K562 (cell line): ENCODE measurements around the gene ANKRD34A. TPM values are rescaled to one million over a fixed set of nuclear protein-coding genes. Genes with fewer than 3 reads are reported as not detected.

Source experiments
- CBFA2T3 ChIP-seq: fragments of 450-650 bp; IDR thresholded peaks from 2 replicates; pipeline ENCODE4 v1.6.1; 2017
- CC2D1A ChIP-seq: fragments of 450-650 bp; IDR thresholded peaks from 2 replicates; pipeline ENCODE4 v1.6.1; 2017; ENCODE audit warnings: mild to moderate bottlenecking
- CSDE1 ChIP-seq, 2 experiments: fragments of 450-650 bp; IDR thresholded peaks; 2 replicates each; pipeline ENCODE4 v1.6.1; 2016; ENCODE audit warnings: mild to moderate bottlenecking in 1 of 2
- EGR1 ChIP-seq: fragments of 450-650 bp; conservative IDR thresholded peaks from 2 replicates; pipeline ENCODE4 v1.6.1; 2017; ENCODE audit warnings: mild to moderate bottlenecking
- GATAD2A ChIP-seq: fragments of 450-650 bp; IDR thresholded peaks from 2 replicates; pipeline ENCODE4 v1.6.1; 2017
- IFI16 ChIP-seq: fragments of 250-450 bp; sonication (Bioruptor Pico); IDR thresholded peaks from 2 replicates; pipeline ENCODE4 v2.1.2; 2022; ENCODE audit warnings: mild to moderate bottlenecking, inconsistent platforms
- KDM1A ChIP-seq, 2 experiments: fragments of 450-650 bp; IDR thresholded peaks; 2 replicates each; pipeline ENCODE4 v1.6.1; 2016; ENCODE audit warnings: mild to moderate bottlenecking in 2 of 2
- L3MBTL2 ChIP-seq: fragments of 450-650 bp; IDR thresholded peaks from 2 replicates; pipeline ENCODE4 v1.6.1; 2016; ENCODE audit warnings: mild to moderate bottlenecking, moderate library complexity
- MTA1 ChIP-seq: fragments of 450-650 bp; IDR thresholded peaks from 2 replicates; pipeline ENCODE4 v1.6.1; 2017; ENCODE audit warnings: borderline replicate concordance
- NRF1 ChIP-seq, 2 experiments: fragments of 450-650 bp; IDR thresholded peaks in 1 of 2; conservative IDR thresholded peaks in 1 of 2; 2 replicates each; pipeline ENCODE4 v1.6.1; 2014; ENCODE audit warnings: mild to moderate bottlenecking in 2 of 2
- SMARCE1 ChIP-seq: fragments of 450-650 bp; IDR thresholded peaks from 2 replicates; pipeline ENCODE4 v1.7.1; 2016; ENCODE audit warnings: mild to moderate bottlenecking
- SREBF2 ChIP-seq: sonication (generic); formaldehyde crosslinking; IDR thresholded peaks from 2 replicates; pipeline ENCODE4 v1.4.0; 2020; ENCODE audit warnings: mild to moderate bottlenecking, missing genetic modification reagents
- THAP7 ChIP-seq: fragments of 250-450 bp; sonication (Bioruptor Pico); IDR thresholded peaks from 2 replicates; pipeline ENCODE4 v1.5.0; 2021
- ZNF3 ChIP-seq: fragments of 250-450 bp; sonication (Bioruptor Pico); IDR thresholded peaks from 2 replicates; pipeline ENCODE4 v1.5.0; 2021; ENCODE audit warnings: mild to moderate bottlenecking, moderate library complexity
- ZNF780A ChIP-seq: fragments of 250-450 bp; sonication (Bioruptor Pico); IDR thresholded peaks from 2 replicates; pipeline ENCODE4 v1.5.0; 2021; ENCODE audit warnings: mild to moderate bottlenecking
- polyA plus RNA-seq, 8 experiments: library from polyadenylated mRNA; depleted of rRNA in 4 of 8; stranded (reverse) in 5 of 8; unstranded in 3 of 8; fragments of >200 nt; fragmentation: Nextera tagmentation in 2 of 8; fragmentation: Illumina TruSeq in 1 of 8; extraction: Ambion mirVana in 2 of 8; extraction: Trizol in 1 of 8; gene quantifications; 2 replicates each; pipeline versions ENCODE4 v1.2.1 to v1.2.3, GENCODE V29; 2011 to 2014; ENCODE audit warnings: inconsistent platforms in 1 of 8, missing spikeins in 1 of 8
- total RNA-seq, 7 experiments: library from RNA; depleted of rRNA in 6 of 7; stranded (reverse); fragments of >200 nt in 6 of 7; fragmentation: Illumina TruSeq in 2 of 7; extraction: Trizol in 2 of 7; gene quantifications; 2 replicates each; pipeline versions ENCODE4 v1.2.1 to v1.2.3, GENCODE V29; 2011 to 2021; ENCODE audit warnings: low replicate concordance in 1 of 7
- TF ChIP-seq, protein P1 (sequence below): sonication (generic); formaldehyde crosslinking; IDR thresholded peaks from 2 replicates; pipeline ENCODE4 v1.9.0; 2022; ENCODE audit warnings: mild to moderate bottlenecking, missing genetic modification reagents
- TF ChIP-seq, protein P2 (sequence below), 2 experiments: IDR thresholded peaks; 2 replicates each; pipeline ENCODE4 v1.6.1; 2011; ENCODE audit warnings: borderline replicate concordance in 1 of 2, control low read depth in 1 of 2, low read depth in 1 of 2, low read length in 1 of 2, mild to moderate bottlenecking in 1 of 2, mixed read lengths in 1 of 2, moderate library complexity in 1 of 2; ENCODE audit not compliant: insufficient read depth in 1 of 2, insufficient read length in 1 of 2, poor library complexity in 1 of 2, severe bottlenecking in 1 of 2; ENCODE audit errors: extremely low read depth in 1 of 2

The ANKRD34A gene
- total and polyA plus RNA-seq, 9 of the 15 experiments (the other 6 are each of a cell fraction or from before 2014, with no cell fraction given) = 0.06 to 1.6 (median 0.43) TPM

DNA sequence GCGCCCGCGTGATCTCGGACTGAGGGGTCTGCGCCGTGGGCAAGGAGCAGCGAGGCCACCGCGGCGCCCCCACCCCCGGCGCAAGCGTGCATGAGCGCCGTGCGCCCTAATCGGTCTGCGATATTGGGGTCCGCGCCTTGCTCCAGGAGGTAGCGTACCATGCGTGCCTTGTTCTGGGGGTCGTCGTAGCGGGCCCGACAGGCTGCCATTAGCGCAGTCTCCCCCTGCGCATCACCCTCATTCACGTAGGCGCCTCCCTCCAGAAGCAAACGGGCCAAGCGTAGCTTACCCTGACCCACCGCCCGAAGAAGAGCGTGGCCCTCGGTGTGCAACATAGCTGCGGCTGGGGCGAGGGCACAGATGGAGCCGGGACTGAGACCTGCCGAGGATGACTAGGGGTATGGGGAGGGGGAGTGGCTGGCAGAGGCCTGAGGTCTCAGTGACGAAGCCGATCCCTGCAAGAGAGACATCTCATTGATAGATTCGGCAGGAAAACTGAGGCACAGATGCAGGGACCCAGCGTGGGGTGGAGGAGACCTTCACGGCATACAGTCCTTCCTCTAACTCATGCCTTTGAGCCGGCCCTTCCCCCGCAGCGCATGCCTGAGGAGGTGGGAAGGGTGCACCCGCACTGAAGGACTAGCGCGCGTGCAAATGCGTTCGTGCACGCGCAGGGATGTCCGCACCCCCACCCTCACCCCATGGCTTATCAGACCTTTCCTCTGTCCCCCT is 2.8 kb downstream of the ANKRD34A start (continued):
- TF ChIP-seq THAP7 (CRISPR knock-in tag) (no peak), ZNF780A (no peak), EGR1 (0 out of 2 replicates have a peak, but pooled peaks have one; percentile 27), CC2D1A (no peak), KDM1A (IDR thresholded peaks at IDR 0.05) (no peak), CBFA2T3 (no peak), GATAD2A (no peak), SREBF2 (CRISPR knock-in tag) (peak; percentile 17; the same call in 1 of the 2 replicates), L3MBTL2 (peak; percentile 43; the same call in 1 of the 2 replicates), ZNF3 (no peak), CSDE1 (IDR thresholded peaks at IDR 0.05) (no peak), MTA1 (no peak), IFI16 (CRISPR knock-in tag) (no peak), SMARCE1 (no peak), NRF1 (conservative IDR thresholded peaks at IDR 0.05 in 1 of 2, IDR thresholded peaks at IDR 0.05 in 1 of 2) (peak; percentile 66 to 67)
- TF ChIP-seq, protein P1, sequence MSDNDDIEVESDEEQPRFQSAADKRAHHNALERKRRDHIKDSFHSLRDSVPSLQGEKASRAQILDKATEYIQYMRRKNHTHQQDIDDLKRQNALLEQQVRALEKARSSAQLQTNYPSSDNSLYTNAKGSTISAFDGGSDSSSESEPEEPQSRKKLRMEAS = peak; percentile 45
- TF ChIP-seq, protein P2, sequence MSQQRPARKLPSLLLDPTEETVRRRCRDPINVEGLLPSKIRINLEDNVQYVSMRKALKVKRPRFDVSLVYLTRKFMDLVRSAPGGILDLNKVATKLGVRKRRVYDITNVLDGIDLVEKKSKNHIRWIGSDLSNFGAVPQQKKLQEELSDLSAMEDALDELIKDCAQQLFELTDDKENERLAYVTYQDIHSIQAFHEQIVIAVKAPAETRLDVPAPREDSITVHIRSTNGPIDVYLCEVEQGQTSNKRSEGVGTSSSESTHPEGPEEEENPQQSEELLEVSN (IDR thresholded peaks at IDR 0.05; ENCODE audit: borderline replicate concordance in 1 of 2, extremely low read depth in 1 of 2, insufficient read depth in 1 of 2, insufficient read length in 1 of 2, low read depth in 1 of 2, low read length in 1 of 2, poor library complexity in 1 of 2, severe bottlenecking in 1 of 2) = peak; percentile 26 to 77
